ENCODE results near the gene CYB561D2. TPM values are rescaled to one million over a fixed set of nuclear protein-coding genes. Genes with fewer than 3 reads are reported as not detected.

The CYB561D2 gene
- total RNA-seq (2011; cell fraction: chromatin; rRNA removed; ENCODE audit: low replicate concordance), result 5.4 and 28.5 TPM in 2 replicates
- total RNA-seq (2011; cell fraction: nucleolus; rRNA removed), result 35.3 and 36.0 TPM in 2 replicates
- total RNA-seq (2011; cell fraction: nucleoplasm; rRNA removed), result 16.8 and 20.9 TPM in 2 replicates
- total RNA-seq (2014; rRNA removed), result 13.8 and 18.8 TPM in 2 replicates
- 5.1 and 8.9 TPM in 2 replicates for total RNA-seq (2014; rRNA removed; fragmentation: Illumina TruSeq; extraction: Trizol)
- 9.4 and 10.0 TPM in 2 replicates for total RNA-seq (2015; rRNA removed; fragmentation: Illumina TruSeq; extraction: Trizol)
- total RNA-seq (2021), result 13.6 and 15.1 TPM in 2 replicates
- 12.3 and 15.3 TPM in 2 replicates for polyA plus RNA-seq (2011; rRNA removed)
- 21.5 and 40.7 TPM in 2 replicates for polyA plus RNA-seq (2011; cell fraction: cytosol; rRNA removed)
- polyA plus RNA-seq (2011; cell fraction: nucleus; rRNA removed), result 15.0 and 24.7 TPM in 2 replicates
- polyA plus RNA-seq (2012), result 14.0 and 15.3 TPM in 2 replicates
- polyA plus RNA-seq (2014; fragmentation: Illumina TruSeq; extraction: Trizol), result 6.4 and 10.0 TPM in 2 replicates
- 1 to 10 TPM; 4.2 to 9.1 TPM for polyA plus RNA-seq (2014; fragmentation: Nextera tagmentation; extraction: Ambion mirVana)
- polyA plus RNA-seq (2014; rRNA removed), result 13.6 and 16.6 TPM in 2 replicates
- polyA minus RNA-seq (2011; rRNA and poly(A)+ RNA removed), result 4.6 and 8.9 TPM in 2 replicates
- polyA minus RNA-seq (2011; cell fraction: cytosol; rRNA and poly(A)+ RNA removed), result 6.6 and 8.0 TPM in 2 replicates
- 7.5 and 8.1 TPM in 2 replicates for polyA minus RNA-seq (2011; cell fraction: nucleus; rRNA and poly(A)+ RNA removed)
- Bru-seq, nascent RNA, result percentile 56 among the genes with signal in this experiment
- BruChase-seq, experiment 1, labeled RNA remaining after a 2-hour chase, result percentile 43 among the genes with signal in this experiment
- percentile 45 among the genes with signal in this experiment for BruChase-seq, experiment 2, labeled RNA remaining after a 6-hour chase
- long read RNA-seq, experiment 1, transcript CYB561D2-201 (4 exons, 1,225 nt), result major isoform, 15 of 42 reads
- long read RNA-seq, experiment 1, transcript CYB561D2-205 (4 exons, 1,319 nt), result minor isoform, 12 of 42 reads
- long read RNA-seq, experiment 1, partial matches to known transcripts, result 0 of 42 reads
- long read RNA-seq, experiment 1, other reads (novel, unspliced or antisense), result 9 of 42 reads
- long read RNA-seq, experiment 2, transcript CYB561D2-205 (4 exons, 1,319 nt), result minor isoform, 5 of 23 reads
- long read RNA-seq, experiment 2, transcript CYB561D2-201 (4 exons, 1,225 nt), result major isoform, 6 of 23 reads
- long read RNA-seq, experiment 2, partial matches to known transcripts, result 1 of 23 reads
- long read RNA-seq, experiment 2, other reads (novel, unspliced or antisense), result 8 of 23 reads
- long read RNA-seq, experiment 3, partial matches to known transcripts, result 0 of 11 reads
- long read RNA-seq, experiment 3, other reads (novel, unspliced or antisense), result 1 of 11 reads

DNA sequence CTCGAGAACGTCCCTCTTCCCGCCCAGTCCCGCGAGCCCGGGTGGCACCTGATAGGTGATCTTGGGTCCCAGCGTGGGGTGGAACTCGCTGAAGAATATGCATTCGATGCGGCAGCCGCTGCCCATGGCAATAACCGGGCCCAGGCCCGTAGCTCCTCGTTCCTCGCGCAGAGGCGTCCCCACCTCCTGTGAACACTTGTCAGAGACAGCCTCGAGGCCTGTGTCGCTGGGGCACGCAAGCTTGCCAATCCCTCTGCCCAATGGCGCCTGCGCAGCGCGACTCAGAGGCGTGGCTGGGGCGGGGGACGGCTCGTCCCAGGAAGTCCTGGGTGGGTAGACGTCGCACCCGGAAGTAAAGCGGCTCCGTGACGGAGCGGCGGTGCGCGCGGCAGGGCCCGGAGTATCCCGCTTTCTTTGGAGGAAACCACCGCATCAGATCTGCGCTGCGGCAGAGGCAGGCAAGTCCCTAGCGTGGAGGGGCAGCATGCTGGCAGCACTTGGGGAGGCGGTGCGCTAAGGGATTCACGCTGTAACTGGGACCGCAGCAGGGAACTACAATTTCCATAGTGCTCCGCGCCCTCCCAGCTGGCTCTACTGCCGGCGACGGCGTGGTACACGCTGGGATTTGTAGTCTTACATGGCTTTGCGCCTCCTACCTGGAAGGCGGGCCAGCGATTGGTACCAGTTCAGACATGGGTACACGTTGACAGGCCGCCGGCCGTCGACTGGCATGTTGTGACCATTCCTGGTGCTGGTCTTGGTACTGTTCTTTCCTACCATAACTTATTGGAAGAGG is at the start of gene CYB561D2, which contains the start of gene NPRL2:
TSS of gene CYB561D2 (plus strand) at position 336 of the 796 bp plus-strand sequence. CDS start 572 bp downstream, outside the sequence.
TSS of gene NPRL2 (minus strand) at position 249 of the 796 bp plus-strand sequence. CDS start at position 126, 123 bp downstream.
- Histone ChIP-seq H3K27me3 (ENCODE audit: control insufficient read depth in 2 of 2, insufficient read depth in 2 of 2, low read length in 2 of 2) (no peaks in the 10 kb centered on the region), H4K20me1 (replicated peaks; ENCODE audit: control insufficient read depth, insufficient read depth, low read length) (peaks cover 4% of the 10 kb centered on the region; the same call in 1 of the 2 replicates), H3K9ac (ENCODE audit: insufficient read depth in 1 of 2, low read depth in 2 of 2, low read length in 2 of 2) (peak within 1 kb of the TSS; percentile 73 to 93), H3K4me3 (peak within 1 kb of the TSS; percentile 72), H3K9me3 (replicated peaks; ENCODE audit: control insufficient read depth, insufficient read depth, low read depth, low read length) (no peaks in the 10 kb centered on the region; the same call in 1 of the 2 replicates), H2AFZ (ENCODE audit: low read depth, low read length) (peak within 1 kb of the TSS; percentile 98), H3K9me1 (ENCODE audit: control insufficient read depth, insufficient read depth, low read length) (peaks cover 6% of the 10 kb centered on the region), H3K4me2 (ENCODE audit: insufficient read depth, low read length) (peak within 1 kb of the TSS; percentile 86), H3K27ac (ENCODE audit: extremely low read depth, low read depth, low read length) (peak within 1 kb of the TSS; percentile 77), H3K4me1 (replicated peaks in 1 of 2; ENCODE audit: control insufficient read depth in 2 of 2, insufficient read depth in 2 of 2, low read length in 2 of 2) (peaks cover 13 to 43% of the 10 kb centered on the region in 2 experiments; a peak in 4 of 5 replicates), H3K36me3 (ENCODE audit: control insufficient read depth, insufficient read depth, low read length) (peaks cover 49% of the 10 kb centered on the region; the same call in 2 of the 3 replicates), H3K79me2 (ENCODE audit: control insufficient read depth, insufficient read depth, low read length) (peaks cover 30% of the 10 kb centered on the region)
- intact Hi-C loops (cut with micrococcal nuclease) (no loop called here), in situ Hi-C loops (cut with MboI) (no loop called here)
- FAIRE-seq (peak; percentile 96), ATAC-seq (peak; percentile 97), DNase-seq (ENCODE audit: extremely low read depth in 1 of 4, low spot score in 3 of 4) (peak; percentile 85 to 90 (median 89))
- no TSS peak for BruUV-seq (replicated peaks)
- 0% methylated on average over 43 of the region's 64 CpGs for WGBS (ENCODE audit: insufficient coverage, low coverage, missing lambda C conversion rate)
- POLR2A ChIA-PET, result interaction anchor here (0.6 to 1.6 kb wide), 8 partner anchors 9 to 252 kb away, joined by 3 to 12 read pairs (median 4); partner anchors contain the start of gene RASSF1
- CTCF ChIA-PET (ENCODE audit: low intra/inter-chr PET ratio), result no interaction called here
- TF ChIP-seq HCFC1 (IDR thresholded peaks at IDR 0.05; ENCODE audit: low read depth, low read length) (peak; percentile 98), ETS1 (conservative IDR thresholded peaks at IDR 0.05; ENCODE audit: control insufficient read depth, low read depth, low read length) (peak; percentile 99), ATF7 (IDR thresholded peaks at IDR 0.05) (peak; percentile 75), CCNT2 (IDR thresholded peaks at IDR 0.05; ENCODE audit: borderline replicate concordance, extremely low read depth, insufficient read length, low read depth, low read length) (peak; percentile 11), ZNF324 (CRISPR knock-in tag; IDR thresholded peaks at IDR 0.05) (peak; percentile 23; the same call in 1 of the 2 replicates), HMGN3 (IDR thresholded peaks at IDR 0.05; ENCODE audit: borderline replicate concordance, extremely low read depth, insufficient read length, low read depth, low read length) (peak; percentile 55), ZNF431 (CRISPR knock-in tag; IDR thresholded peaks at IDR 0.05) (no peak), SAFB (IDR thresholded peaks at IDR 0.05; ENCODE audit: borderline replicate concordance, low read depth, low read length) (peak; percentile 25; the same call in 1 of the 2 replicates), ESRRA (IDR thresholded peaks at IDR 0.05; ENCODE audit: borderline replicate concordance, low read depth) (no peak), FOXK2 (conservative IDR thresholded peaks at IDR 0.05 in 1 of 2, IDR thresholded peaks at IDR 0.05 in 1 of 2; ENCODE audit: low read depth in 2 of 2) (peak; percentile 14 to 27; a peak in 1 of 4 replicates), TCF3 (CRISPR knock-in tag; IDR thresholded peaks at IDR 0.05) (0 out of 2 replicates have a peak, but pooled peaks have one; percentile 12)
- TF ChIP-seq, protein P1, sequence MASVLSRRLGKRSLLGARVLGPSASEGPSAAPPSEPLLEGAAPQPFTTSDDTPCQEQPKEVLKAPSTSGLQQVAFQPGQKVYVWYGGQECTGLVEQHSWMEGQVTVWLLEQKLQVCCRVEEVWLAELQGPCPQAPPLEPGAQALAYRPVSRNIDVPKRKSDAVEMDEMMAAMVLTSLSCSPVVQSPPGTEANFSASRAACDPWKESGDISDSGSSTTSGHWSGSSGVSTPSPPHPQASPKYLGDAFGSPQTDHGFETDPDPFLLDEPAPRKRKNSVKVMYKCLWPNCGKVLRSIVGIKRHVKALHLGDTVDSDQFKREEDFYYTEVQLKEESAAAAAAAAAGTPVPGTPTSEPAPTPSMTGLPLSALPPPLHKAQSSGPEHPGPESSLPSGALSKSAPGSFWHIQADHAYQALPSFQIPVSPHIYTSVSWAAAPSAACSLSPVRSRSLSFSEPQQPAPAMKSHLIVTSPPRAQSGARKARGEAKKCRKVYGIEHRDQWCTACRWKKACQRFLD (CRISPR knock-in tag; IDR thresholded peaks at IDR 0.05), result peak; percentile 93
